ENCODE data around the gene NDUFA6.
"Not testable (repeated sequence)": the region's sequence is repeated elsewhere in the genome, so short reads cannot be mapped to it uniquely, and the experiment has no call there.

NDUFA6 gene

GRCh38 chr22:42111798-42112197 is 21.2 kb upstream of the NDUFA6 start:
- DNase-seq, result no peak

DNA sequence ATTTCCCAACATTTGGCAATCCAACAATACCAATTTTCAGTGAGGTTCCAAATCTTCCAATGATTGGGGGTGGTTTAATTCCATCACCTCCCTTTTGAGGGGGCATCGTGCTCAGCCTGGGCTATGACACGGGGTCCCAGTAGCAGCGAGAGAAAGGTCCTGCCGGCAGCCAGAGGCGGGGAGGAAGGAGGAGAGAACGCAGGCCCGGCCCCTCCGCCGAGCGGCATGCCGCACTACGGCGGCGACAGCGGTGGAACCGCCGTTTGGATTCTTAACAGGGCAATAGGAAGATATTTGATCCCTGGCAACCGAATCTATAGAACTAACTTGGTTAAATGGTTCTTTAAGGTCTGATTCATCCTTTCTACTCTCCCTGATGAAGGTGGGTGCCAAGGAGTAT is 18.3 kb upstream of the NDUFA6 start:
- DNase-seq, result no peak

GRCh38 chr22:42104332-42104860 is 13.8 kb upstream of the NDUFA6 start:
- DNase-seq, result not testable (repeated sequence)

GRCh38 chr22:42101199-42101598 is 10.6 kb upstream of the NDUFA6 start:
- no peak for DNase-seq

DNA sequence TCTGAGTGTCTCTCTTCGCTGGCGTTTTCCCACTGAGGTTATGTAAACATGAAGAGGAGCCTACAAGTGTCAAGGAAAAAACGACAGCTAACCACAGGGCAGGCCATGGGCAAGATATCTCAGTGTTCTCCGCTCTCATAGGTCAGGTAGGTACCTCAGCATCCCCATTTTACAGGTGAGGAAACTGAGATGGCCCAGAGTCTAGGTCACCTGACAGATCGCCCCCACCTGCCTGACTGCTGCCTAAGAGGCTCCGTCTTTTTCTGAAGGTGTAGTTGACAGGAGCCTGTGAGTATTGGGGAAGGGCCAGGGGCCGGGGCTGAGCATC is 847 bp upstream of the NDUFA6 start:
- no peak for DNase-seq

DNA sequence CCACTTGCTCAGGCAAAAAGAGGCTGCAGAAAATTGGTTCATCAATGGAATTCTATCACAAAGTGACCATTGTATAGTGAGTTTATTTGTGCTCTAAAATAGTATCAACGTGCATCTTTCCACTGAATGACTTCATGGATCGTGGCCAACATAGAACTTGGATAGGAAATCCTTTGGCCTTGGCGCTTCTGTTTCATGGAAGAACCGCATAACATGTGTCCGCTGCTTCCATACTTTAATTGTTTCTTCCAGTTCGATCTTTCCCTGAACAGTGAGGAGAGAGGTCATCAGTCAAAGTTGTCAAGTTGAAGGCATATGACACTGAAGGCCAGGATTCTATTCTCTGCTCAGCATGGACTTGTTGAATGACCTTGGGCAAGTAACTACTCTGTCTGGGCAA is 4.5 kb downstream of the NDUFA6 start:
- no peak for DNase-seq

GRCh38 chr22:42084874-42085273 is 5.7 kb downstream of the NDUFA6 start:
- no peak for DNase-seq

GRCh38 chr22:42083119-42083518 is 7.5 kb downstream of the NDUFA6 start:
- no peak for DNase-seq

- peak; percentile 40 for DNase-seq
These were observed 10.3 kb downstream of the NDUFA6 start for GRCh38 chr22:42080287-42080686.

- peak; percentile 98 for DNase-seq
These were observed 11.0 kb downstream of the NDUFA6 start, which contains the start of gene SMDT1 for GRCh38 chr22:42079319-42080251. TSS of gene SMDT1 (plus strand) at chr22:42079700. CDS start at chr22:42079769, 69 bp downstream.

GRCh38 chr22:42078469-42079318 is 11.9 kb downstream of the NDUFA6 start:
- no peak for DNase-seq

DNA sequence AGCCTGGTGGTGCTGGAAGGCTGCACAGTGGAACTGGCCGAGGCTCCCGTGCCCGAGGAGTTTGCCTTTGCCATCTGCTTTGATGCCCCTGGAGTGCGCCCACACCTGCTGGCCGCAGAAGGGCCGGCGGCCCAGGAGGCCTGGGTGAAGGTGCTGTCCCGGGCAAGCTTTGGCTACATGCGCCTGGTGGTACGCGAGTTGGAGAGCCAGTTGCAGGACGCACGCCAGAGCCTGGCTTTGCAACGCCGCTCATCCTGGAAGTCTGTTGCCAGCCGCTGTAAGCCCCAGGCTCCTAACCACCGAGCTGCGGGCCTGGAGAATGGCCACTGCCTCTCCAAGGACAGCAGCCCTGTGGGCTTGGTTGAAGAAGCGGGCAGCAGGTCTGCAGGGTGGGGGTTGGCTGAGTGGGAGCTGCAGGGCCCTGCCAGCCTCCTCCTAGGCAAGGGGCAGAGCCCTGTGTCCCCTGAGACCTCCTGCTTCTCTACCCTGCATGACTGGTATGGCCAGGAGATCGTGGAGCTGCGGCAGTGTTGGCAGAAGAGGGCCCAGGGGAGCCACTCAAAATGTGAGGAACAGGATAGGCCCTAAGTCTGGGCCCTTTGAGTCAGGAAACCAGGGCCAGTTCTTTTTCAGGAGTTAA is 13.0 kb downstream of the NDUFA6 start:
- DNase-seq, result no peak

DNA sequence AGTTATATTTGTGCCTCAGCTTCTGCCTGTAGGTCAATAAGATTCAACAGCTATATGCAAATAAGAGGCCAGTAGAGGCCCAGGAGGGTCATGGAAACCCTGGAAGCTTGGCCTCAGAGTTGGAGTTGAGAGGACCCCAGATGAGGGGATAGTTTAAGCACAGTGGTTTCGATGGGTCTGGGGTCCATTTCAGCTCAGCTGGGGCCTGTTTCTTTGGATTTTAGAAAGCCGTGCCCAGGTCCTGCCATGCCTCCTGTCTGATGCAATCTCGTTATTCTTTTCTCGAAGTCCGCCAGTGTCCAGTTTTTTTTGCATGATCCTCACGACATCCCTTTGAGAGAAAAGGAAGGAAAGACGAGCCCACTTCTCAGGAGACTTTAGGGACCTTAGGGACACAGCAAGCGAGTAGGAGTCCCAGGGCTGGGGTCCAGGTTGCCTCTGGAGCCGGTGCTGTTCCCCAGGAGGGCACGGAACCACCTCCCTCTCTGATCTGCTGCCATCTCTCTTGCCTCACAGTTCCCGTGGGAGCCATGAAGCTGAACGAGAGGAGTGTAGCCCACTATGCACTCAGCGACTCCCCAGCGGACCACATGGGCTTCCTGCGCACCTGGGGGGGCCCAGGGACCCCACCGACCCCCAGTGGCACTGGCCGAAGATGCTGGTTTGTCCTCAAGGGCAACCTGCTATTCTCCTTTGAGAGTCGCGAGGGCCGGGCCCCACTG is 13.6 kb downstream of the NDUFA6 start:
- DNase-seq, result no peak

GRCh38 chr22:42074846-42075676 is 15.5 kb downstream of the NDUFA6 start:
- no peak for DNase-seq

- DNase-seq, result peak; percentile 66
These were observed 16.3 kb downstream of the NDUFA6 start, which contains the start of gene PHETA2 for GRCh38 chr22:42074132-42074811. TSS of gene PHETA2 (plus strand) at chr22:42074248. CDS start at chr22:42077294, 3,046 bp downstream.

DNA sequence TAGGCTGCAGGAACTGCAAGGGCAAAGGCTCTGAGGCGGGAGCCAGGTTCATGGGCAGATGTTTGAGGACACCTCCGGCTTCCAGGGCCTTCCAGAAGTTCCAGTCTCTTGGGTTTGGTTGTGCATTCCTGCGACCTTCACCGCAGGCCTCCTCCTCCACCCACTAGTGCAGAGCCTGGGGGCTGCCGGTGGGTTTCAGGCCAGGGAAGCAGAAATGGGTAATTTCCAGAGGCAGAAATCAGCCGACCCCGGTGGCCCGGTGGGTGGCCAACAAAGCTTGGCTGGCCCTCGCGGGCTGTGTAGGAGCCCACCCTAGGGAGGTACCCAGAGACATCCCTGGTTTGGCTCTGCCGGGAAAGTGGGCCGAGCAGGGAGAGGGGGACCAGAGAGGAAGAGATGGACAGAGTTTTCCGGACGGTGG is 16.9 kb downstream of the NDUFA6 start:
- DNase-seq, result no peak

DNA sequence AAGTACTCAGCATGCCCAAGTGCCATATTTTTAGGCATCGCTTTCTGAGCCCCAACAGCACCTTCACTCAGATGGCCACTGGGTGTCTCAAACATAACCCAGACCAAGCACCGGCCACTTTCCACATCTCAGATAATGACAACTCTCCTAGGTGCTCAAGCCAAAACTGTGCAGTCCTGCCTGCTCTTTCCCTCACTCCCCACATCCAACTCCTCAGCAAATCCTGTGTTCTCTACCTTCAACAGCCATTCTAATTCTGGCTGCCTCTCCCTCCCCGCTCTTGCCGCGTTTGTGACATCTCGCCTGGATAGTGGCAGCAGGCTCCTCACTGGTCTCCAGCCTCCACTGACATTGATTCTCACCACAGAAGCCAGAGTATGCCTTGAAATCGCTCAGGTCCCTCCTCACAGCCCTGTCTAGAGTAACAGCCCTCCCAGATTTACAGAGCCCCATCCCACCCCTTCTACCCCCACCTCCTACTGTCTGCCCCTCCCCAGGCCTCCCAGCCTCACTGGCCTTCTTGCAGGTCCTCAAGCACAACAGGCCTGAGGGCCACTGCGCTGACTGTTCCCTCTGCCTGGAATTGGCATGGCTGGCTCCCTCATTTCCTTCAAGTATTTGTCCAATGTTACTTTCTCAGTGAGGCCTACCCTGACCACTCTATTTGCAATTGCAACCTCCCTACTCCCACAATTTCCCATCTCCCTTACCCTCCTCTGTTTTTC is 17.8 kb downstream of the NDUFA6 start:
- DNase-seq, result no peak

GRCh38 chr22:42071508-42071907 is 19.1 kb downstream of the NDUFA6 start:
- DNase-seq, result not testable (repeated sequence)

DNA sequence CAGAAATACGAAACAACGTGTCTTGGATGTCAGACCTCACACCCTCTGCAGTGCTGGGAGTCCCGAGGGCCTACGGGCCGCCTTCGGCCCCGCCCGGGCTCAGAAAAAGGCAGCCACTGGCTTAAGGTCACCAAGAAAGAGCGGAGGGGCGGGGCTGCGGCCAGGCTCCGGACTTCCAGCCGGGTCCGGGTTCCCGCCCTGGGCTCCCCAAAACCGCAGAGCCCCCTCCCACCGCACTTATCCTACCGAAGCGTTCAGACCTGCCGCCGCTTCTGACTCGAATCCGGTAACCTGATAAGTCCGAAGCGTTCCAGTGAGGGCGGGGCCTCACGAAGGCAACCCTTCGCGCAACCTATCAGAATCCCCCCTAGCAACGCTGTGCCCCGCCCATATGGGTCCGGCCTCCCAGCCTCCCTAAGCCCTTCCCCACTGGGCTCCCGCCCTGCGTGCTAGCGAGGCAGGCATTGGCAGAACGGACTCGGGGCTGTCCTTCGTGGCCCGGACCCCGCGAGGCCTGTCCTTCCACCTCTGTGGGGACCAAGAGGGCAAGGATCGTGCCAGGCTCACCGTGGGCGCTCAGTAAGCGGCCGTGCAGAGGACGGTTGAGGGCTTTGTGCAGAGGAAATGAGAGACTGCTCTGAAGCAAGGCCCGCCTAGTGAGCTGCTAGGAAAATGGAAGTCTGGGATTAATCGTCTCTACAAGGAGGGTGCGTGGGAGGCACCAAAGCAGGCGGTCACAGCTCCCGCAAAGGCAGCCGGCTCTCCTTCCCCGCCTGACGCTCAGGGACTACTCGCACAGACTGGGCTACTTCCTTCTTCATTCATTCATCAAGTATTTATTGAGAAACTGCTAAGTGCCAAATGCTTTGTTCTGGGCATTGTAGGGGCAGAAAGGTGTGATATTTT is 19.8 kb downstream of the NDUFA6 start, which contains the start of gene NAGA:
TSS of gene NAGA (minus strand) at position 296 of the 906 bp plus-strand sequence. CDS start 515 bp downstream, outside the sequence.
- peak; percentile 94 for DNase-seq

Data from CD4-positive, alpha-beta T cell treated with Interleukin-10 for 1 hour (primary cell).